Endothelial cell of umbilical vein (primary cell): ENCODE measurements around the gene PNPLA3. TPM values are rescaled to one million over a fixed set of nuclear protein-coding genes. Genes with fewer than 3 reads are reported as not detected.

ENCODE experiments used
- BruUV-seq: library from RNA; stranded (reverse); fragments of 400-500 nt; replicated peaks from 2 replicates; lab custom pipeline; 2021; lab: Mats Ljungman, UMichigan
- CTCF ChIA-PET: fragments of 300-600, 350-600 bp; sonication (Branson Sonifier 250); formaldehyde crosslinking; loops from one replicate; lab custom pipeline; 2021; ENCODE audit warnings: antibody characterized with exemption, inconsistent platforms; lab: Charles Lee
- POLR2A ChIA-PET: fragments of 300-600, 350-600 bp; sonication (Branson Sonifier 250); formaldehyde crosslinking; loops from one replicate; lab custom pipeline; 2021; ENCODE audit warnings: antibody characterized with exemption, inconsistent platforms; lab: Charles Lee
- DNase-seq: peaks from one replicate; pipeline ENCODE4 v3.0.0-alpha.2; 2011; ENCODE audit warnings: low read depth, low spot score
- FAIRE-seq: peaks from 2 replicates; lab custom pipeline; 2011; peaks lifted over from hg19 to GRCh38; lab: Jason Lieb, UNC
- H2AFZ ChIP-seq: 2 replicates; pipeline ENCODE4 v1.6.0; 2012; ENCODE audit warnings: low read depth, low read length, control low read depth, inconsistent platforms
- H3K27ac ChIP-seq: 2 replicates; pipeline ENCODE4 v1.5.1; 2011; ENCODE audit warnings: low read depth, mild to moderate bottlenecking, control low read depth, low read length, moderate library complexity; ENCODE audit not compliant: insufficient read depth
- H3K27me3 ChIP-seq, 2 experiments: 2 replicates each; pipeline versions ENCODE4 v1.6.0 to v1.6.1; 2011; ENCODE audit warnings: low read length in 2 of 2, mixed read lengths in 1 of 2; ENCODE audit not compliant: control insufficient read depth in 2 of 2, insufficient read depth in 2 of 2
- H3K36me3 ChIP-seq, 2 experiments: 2 replicates in 1 of 2; 3 replicates in 1 of 2; pipeline ENCODE4 v1.5.1; 2011; ENCODE audit warnings: low read length in 2 of 2, mild to moderate bottlenecking in 1 of 2, moderate library complexity in 1 of 2; ENCODE audit not compliant: control insufficient read depth in 2 of 2, insufficient read depth in 2 of 2; ENCODE audit errors: extremely low read depth in 1 of 2
- H3K4me1 ChIP-seq: 3 replicates; pipeline ENCODE4 v1.5.1; 2011; ENCODE audit warnings: mild to moderate bottlenecking, low read length; ENCODE audit not compliant: control insufficient read depth, insufficient read depth; ENCODE audit errors: extremely low read depth
- H3K4me2 ChIP-seq: 2 replicates; pipeline ENCODE4 v1.6.1; 2011; ENCODE audit warnings: low read length, control low read depth, mixed read lengths; ENCODE audit not compliant: insufficient read depth
- H3K4me3 ChIP-seq, 3 experiments: fragments of 200-600 bp in 1 of 3; sonication (generic), shearing (Covaris generic) in 1 of 3; replicated peaks in 1 of 3; 2 replicates each; pipeline ENCODE4 v1.5.1; 2011 to 2016; ENCODE audit warnings: control low read depth in 3 of 3, low read length in 3 of 3, mild to moderate bottlenecking in 2 of 3, inconsistent platforms in 1 of 3, low read depth in 1 of 3, moderate library complexity in 1 of 3; ENCODE audit not compliant: insufficient read depth in 1 of 3
- H3K79me2 ChIP-seq: 2 replicates; pipeline ENCODE4 v1.6.0; 2012; ENCODE audit warnings: low read length, inconsistent platforms; ENCODE audit not compliant: control insufficient read depth, insufficient read depth
- H3K9ac ChIP-seq: replicated peaks from 2 replicates; pipeline ENCODE3; 2011; ENCODE audit warnings: low read length, control low read depth; ENCODE audit not compliant: insufficient read depth; ENCODE audit errors: extremely low read depth
- H3K9me1 ChIP-seq: replicated peaks from 3 replicates; pipeline ENCODE4 v1.6.0; 2011; ENCODE audit warnings: mild to moderate bottlenecking, low read length; ENCODE audit not compliant: control insufficient read depth, insufficient read depth; ENCODE audit errors: extremely low read depth
- H3K9me3 ChIP-seq: replicated peaks from 2 replicates; pipeline ENCODE4 v1.5.1; 2012; ENCODE audit warnings: low read length, inconsistent platforms; ENCODE audit not compliant: control insufficient read depth, insufficient read depth
- H4K20me1 ChIP-seq: replicated peaks from 2 replicates; pipeline ENCODE3; 2011; ENCODE audit warnings: mild to moderate bottlenecking, low read length; ENCODE audit not compliant: control insufficient read depth, insufficient read depth; ENCODE audit errors: extremely low read depth
- EZH2 ChIP-seq: IDR thresholded peaks from 2 replicates; pipeline ENCODE4 v1.6.1; 2012; ENCODE audit warnings: borderline replicate concordance, low read depth, mild to moderate bottlenecking, moderate library complexity, low read length, inconsistent platforms; ENCODE audit not compliant: severe bottlenecking
- FOS ChIP-seq: IDR thresholded peaks from 2 replicates; pipeline ENCODE4 v1.6.1; 2011; ENCODE audit warnings: mild to moderate bottlenecking, low read length, moderate library complexity, borderline replicate concordance; ENCODE audit not compliant: insufficient read depth
- GATA2 ChIP-seq: IDR thresholded peaks from 2 replicates; pipeline ENCODE4 v1.7.0; 2011; ENCODE audit warnings: low read depth, mild to moderate bottlenecking, moderate library complexity, mixed read lengths, low read length; ENCODE audit not compliant: insufficient read length, insufficient read depth
- JUN ChIP-seq: IDR thresholded peaks from 2 replicates; pipeline ENCODE4 v1.6.1; 2011; ENCODE audit warnings: borderline replicate concordance, low read depth; ENCODE audit not compliant: insufficient read length, insufficient read depth
- MYC ChIP-seq: IDR thresholded peaks from one replicate; pipeline ENCODE4 v1.6.1; 2011; ENCODE audit warnings: mild to moderate bottlenecking, low read depth, low read length
- POLR2A ChIP-seq: IDR thresholded peaks from 2 replicates; pipeline ENCODE4 v1.6.1; 2012; ENCODE audit warnings: low read depth, mild to moderate bottlenecking, control low read depth, low read length
- POLR2AphosphoS5 ChIP-seq: IDR thresholded peaks from 2 replicates; pipeline ENCODE4 v1.6.1; 2012; ENCODE audit warnings: low read depth, mild to moderate bottlenecking, control low read depth, low read length, moderate library complexity; ENCODE audit not compliant: insufficient read depth
- dilution Hi-C: fragments of 300-500 bp; cut with MboI; formaldehyde crosslinking; loops from one replicate; pipeline ENCODE4 v1.15.0; 2019; ENCODE audit warnings: low sequenced_read_pairs; ENCODE audit not compliant: extremely low pct_ligation_motif_present
- intact Hi-C: fragments of 100-400 bp; cut with micrococcal nuclease; formaldehyde crosslinking; loops from one replicate; pipeline ENCODE4 v1.10.0; 2022
- polyA plus RNA-seq, 4 experiments: library from polyadenylated mRNA; depleted of rRNA in 3 of 4; stranded (reverse) in 3 of 4; unstranded in 1 of 4; fragments of >200 nt; gene quantifications; 2 replicates each; pipeline versions ENCODE4 v1.2.1 to v1.2.3, GENCODE V29; 2011 to 2012; ENCODE audit warnings: missing spikeins in 1 of 4
- total RNA-seq: library from RNA; stranded (reverse); gene quantifications from 2 replicates; pipeline ENCODE4 v1.2.3, GENCODE V29; 2021
- TF ChIP-seq, protein P1 (sequence below): IDR thresholded peaks from 2 replicates; pipeline ENCODE4 v1.6.1; 2011; ENCODE audit not compliant: insufficient read depth, insufficient read length
- TF ChIP-seq, protein P2 (sequence below), 2 donors: IDR thresholded peaks; 1 replicate in 1 of 2; 2 replicates in 1 of 2; pipeline ENCODE4 v1.5.1; 2011; ENCODE audit warnings: low read length in 2 of 2, mild to moderate bottlenecking in 2 of 2, moderate library complexity in 2 of 2, control low read depth in 1 of 2, inconsistent platforms in 1 of 2, low read depth in 1 of 2; ENCODE audit not compliant: insufficient read depth in 1 of 2; ENCODE audit errors: extremely low read depth in 1 of 2

The PNPLA3 gene
- total and polyA plus RNA-seq, 2 donors (not counting 3 experiments of a cell fraction or from before 2014, with no cell fraction given): 5.3 to 12.3 TPM

DNA sequence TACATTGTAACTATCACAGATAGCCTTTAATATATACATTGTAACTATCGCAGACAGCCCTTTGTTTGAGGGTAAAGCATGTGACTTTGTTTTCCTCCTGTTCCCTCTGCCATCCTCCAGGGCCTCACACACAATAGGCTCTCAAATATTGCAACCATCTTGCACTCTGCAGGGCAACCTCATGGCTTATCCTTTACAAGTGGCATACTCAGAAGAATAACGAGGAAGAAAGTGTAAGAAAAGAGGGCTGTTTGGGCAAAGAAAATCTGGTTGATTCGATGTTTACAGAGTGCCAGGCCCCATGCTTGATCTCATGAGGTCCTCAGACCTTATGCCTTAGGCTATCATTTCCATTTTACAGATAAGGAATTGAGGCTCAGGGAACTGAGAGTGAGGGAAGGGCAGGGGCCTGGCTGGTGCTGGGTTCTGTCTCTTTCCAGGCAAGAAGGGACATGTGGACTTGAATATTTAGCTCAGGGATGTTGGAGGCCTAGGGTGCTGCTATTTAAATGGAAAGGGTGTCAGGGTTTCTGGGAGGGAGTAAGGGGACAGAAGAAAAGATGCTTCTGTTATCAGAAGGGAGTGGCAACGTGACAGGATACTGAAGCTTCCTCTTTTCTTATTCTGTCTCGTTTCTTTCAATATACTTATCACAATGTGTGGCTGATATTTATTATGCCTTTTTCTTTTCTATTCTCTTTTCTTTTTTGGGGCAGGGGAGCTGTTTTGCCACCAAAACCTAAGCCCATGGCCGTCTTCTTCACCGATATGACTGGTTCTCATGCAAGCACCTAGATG, 30.6 kb downstream of the PNPLA3 start:
- intact Hi-C loops (loop anchor here (2.0 kb wide), 1 partner anchor 31 kb away; the partner anchor contains the start of gene PNPLA3), dilution Hi-C loops (no loop called here)
- Histone ChIP-seq H3K4me1 (peaks cover 24% of the 10 kb centered on the region), H3K9me1 (no peaks in the 10 kb centered on the region), H3K79me2 (peaks cover 29% of the 10 kb centered on the region), H2AFZ (peak overlapping the region; percentile 99), H3K9ac (peak overlapping the region; percentile 84), H3K4me2 (peak overlapping the region; percentile 98), H3K4me3 (peak overlapping the region; percentile 76 to 96 (median 87)), H4K20me1 (no peaks in the 10 kb centered on the region), H3K27me3 (no peaks in the 10 kb centered on the region), H3K27ac (peak overlapping the region; percentile 44), H3K36me3 (no peaks in the 10 kb centered on the region), H3K9me3 (no peaks in the 10 kb centered on the region)
- FAIRE-seq (no peak), DNase-seq (no peak)
- POLR2A ChIA-PET: no interaction called here
- TF ChIP-seq, protein P1, sequence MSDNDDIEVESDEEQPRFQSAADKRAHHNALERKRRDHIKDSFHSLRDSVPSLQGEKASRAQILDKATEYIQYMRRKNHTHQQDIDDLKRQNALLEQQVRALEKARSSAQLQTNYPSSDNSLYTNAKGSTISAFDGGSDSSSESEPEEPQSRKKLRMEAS: no peak
- TF ChIP-seq POLR2A (no peak), GATA2 (no peak), FOS (no peak), JUN (no peak), MYC (no peak), EZH2 (no peak), POLR2AphosphoS5 (no peak)
- TF ChIP-seq, protein P2, sequence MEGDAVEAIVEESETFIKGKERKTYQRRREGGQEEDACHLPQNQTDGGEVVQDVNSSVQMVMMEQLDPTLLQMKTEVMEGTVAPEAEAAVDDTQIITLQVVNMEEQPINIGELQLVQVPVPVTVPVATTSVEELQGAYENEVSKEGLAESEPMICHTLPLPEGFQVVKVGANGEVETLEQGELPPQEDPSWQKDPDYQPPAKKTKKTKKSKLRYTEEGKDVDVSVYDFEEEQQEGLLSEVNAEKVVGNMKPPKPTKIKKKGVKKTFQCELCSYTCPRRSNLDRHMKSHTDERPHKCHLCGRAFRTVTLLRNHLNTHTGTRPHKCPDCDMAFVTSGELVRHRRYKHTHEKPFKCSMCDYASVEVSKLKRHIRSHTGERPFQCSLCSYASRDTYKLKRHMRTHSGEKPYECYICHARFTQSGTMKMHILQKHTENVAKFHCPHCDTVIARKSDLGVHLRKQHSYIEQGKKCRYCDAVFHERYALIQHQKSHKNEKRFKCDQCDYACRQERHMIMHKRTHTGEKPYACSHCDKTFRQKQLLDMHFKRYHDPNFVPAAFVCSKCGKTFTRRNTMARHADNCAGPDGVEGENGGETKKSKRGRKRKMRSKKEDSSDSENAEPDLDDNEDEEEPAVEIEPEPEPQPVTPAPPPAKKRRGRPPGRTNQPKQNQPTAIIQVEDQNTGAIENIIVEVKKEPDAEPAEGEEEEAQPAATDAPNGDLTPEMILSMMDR (IDR thresholded peaks at IDR 0.05; ENCODE audit: extremely low read depth in 1 of 2, insufficient read depth in 1 of 2, low read depth in 1 of 2, low read length in 2 of 2): no peak
- no TSS peak for BruUV-seq
- CTCF ChIA-PET: interaction anchor here (1.2 to 2.1 kb wide), 3 partner anchors 9 to 672 kb away, joined by 3 to 31 read pairs (median 6); no protein-coding TSS in a partner anchor
